VCaP (cell line): Measurements from ENCODE around the gene FOXP2.
"Not testable (repeated sequence)": the region's sequence is repeated elsewhere in the genome, so short reads cannot be mapped to it uniquely, and the experiment has no call there.

Experiments
- H3K27ac ChIP-seq: fragments of 450-650 bp; 2 replicates; pipeline ENCODE4 v1.5.1; 2017
- CTCF ChIP-seq: fragments of 450-650 bp; conservative IDR thresholded peaks from 2 replicates; pipeline ENCODE4 v1.5.1; 2017; ENCODE audit warnings: mild to moderate bottlenecking, moderate library complexity

Gene FOXP2

GRCh38 chr7:114533131-114533530, 118.5 kb downstream of the FOXP2 start:
- no peak overlapping the region for H3K27ac ChIP-seq
- no peak for TF ChIP-seq CTCF

- H3K27ac ChIP-seq: no peak overlapping the region
- no peak for TF ChIP-seq CTCF
These were observed 120.3 kb downstream of the FOXP2 start for GRCh38 chr7:114534953-114535352.

GRCh38 chr7:114539575-114539974, 125.0 kb downstream of the FOXP2 start:
- TF ChIP-seq CTCF: peak; percentile 75
- no peak overlapping the region for H3K27ac ChIP-seq

GRCh38 chr7:114540291-114540690, 125.7 kb downstream of the FOXP2 start:
- H3K27ac ChIP-seq: no peak overlapping the region
- TF ChIP-seq CTCF: no peak

GRCh38 chr7:114547346-114547745, 132.7 kb downstream of the FOXP2 start:
- not testable (repeated sequence) for H3K27ac ChIP-seq

- no peak overlapping the region for H3K27ac ChIP-seq
- no peak for TF ChIP-seq CTCF
These were observed 133.7 kb downstream of the FOXP2 start for GRCh38 chr7:114548081-114548980.

GRCh38 chr7:114554781-114555537, 140.3 kb downstream of the FOXP2 start:
- TF ChIP-seq CTCF: no peak
- no peak overlapping the region for H3K27ac ChIP-seq
